ENCODE results near the gene TRPC4AP.
"Not testable (repeated sequence)": the region's sequence is repeated elsewhere in the genome, so short reads cannot be mapped to it uniquely, and the experiment has no call there.

Gene TRPC4AP

DNA sequence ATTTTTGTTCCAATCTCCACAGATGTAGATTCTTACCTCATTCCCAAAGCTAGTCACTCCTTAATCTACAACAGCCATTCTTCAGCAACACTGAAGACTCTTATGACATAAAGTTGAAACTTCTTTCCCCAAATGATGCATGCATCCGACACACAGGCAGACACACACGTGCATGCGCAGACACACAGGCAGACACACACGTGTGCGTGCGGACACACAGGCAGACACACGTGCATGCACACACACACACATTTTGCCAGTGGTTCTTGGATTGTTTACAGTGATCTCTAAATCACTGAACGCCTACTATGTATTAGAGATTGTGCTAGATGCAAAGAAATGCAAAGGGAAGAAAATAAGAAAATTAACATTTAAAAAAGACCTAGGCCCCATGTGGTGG is 9.0 kb upstream of the TRPC4AP start:
- DNase-seq (ENCODE audit: low spot score), result no peak

DNA sequence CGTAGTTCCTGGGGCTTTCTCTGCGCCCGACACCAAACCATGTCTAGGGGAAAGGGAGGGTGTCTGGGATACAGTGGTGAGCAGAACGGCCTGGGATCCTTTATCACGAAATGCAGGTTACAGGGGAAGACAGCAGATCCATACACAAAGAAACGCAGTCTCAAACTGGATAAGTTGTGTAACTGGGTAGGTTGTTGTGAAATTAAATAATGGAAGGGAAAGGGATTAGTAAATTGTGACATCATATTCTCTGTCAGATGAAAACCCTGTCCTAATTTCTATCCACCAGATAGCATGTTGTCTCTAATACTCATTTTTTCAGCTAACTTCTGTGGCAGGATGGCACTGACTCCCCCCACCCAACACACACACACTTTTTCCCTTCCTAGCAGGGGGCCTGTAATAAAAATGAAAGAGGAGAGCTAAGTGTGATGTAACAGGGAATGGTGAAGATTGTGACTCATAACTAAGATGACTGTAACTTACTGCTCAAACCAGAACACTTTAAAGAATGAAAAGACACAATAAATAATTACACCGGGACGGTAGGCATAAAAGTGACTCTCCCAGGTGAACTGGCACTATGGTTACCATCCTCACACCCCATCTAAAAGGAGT is 769 bp upstream of the TRPC4AP start:
- DNase-seq (ENCODE audit: low spot score), result no peak

DNA sequence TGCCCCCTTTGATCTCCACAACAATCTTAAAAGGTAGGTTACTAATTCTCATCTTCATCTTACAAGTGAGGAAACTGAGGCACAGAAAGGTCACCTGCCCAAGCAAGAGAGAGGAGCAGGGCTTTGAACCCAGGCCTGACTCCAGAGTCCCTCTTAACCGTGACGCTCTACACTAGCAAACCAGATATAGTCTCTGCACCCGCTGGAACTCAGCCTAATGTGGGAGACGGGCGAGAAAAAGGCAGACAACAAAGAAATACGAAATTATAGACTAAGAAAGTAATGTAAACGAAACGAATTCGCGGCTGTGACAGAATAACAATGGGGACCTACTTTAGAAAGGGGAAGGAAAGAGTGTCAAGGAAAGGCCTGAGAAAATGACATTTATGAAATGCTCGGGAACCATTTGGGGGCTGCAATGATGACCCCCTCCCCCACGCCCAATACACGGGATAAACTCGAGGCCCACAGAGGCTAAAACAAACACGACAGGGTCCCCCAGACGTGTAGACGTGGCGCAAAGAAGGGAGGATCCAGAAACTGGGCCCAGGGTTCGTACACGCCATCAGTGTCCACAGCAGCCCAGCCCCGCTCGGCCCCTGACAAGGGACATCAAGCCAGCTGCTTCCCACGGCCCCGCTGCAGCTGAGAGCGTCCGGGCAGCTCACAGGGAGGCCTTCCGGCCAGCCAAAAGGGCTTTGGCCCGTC is 637 bp downstream of the TRPC4AP start:
- no peak for DNase-seq (ENCODE audit: low spot score)

DNA sequence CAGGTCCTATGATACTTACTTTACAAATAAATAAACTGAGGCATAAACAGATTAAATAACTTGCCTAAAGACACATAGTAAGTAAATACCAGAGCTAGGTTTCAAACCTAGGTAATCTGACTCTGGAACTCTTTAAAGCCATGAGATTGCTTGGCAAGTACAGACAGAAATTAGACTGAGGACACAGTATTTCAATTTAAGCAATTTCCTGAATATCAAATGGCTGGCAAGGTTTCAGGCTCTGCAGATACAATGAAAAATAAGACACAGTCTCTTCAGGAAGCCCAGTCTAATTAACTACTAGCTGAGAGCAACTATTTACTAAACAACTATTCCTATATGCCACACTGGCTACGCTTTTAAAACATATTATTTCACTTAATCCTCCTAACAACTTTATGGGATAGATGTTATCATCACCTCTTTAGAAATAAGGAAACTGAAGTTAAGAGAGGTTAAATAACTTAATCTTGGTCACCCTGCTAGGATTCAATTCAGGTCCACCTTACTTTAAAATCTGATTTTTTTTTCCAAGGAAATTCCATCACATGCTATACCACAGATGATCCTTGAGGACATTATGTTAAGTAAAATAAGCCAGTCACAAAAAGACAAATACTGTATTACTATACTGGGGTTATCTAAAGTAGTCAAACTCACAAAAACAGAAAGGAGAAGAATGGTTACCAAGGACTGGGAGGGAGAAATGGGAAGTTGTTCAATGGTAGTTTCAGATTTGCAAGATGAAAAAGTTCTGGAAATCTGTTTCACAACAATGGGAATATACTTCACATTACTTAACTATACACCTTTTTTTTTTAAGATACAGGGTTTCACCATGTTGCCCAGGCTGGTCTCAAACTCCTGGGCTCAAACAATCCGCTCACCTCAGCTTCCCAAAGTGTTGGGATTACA is 4.1 kb downstream of the TRPC4AP start:
- no peak for DNase-seq (ENCODE audit: low spot score)

DNA sequence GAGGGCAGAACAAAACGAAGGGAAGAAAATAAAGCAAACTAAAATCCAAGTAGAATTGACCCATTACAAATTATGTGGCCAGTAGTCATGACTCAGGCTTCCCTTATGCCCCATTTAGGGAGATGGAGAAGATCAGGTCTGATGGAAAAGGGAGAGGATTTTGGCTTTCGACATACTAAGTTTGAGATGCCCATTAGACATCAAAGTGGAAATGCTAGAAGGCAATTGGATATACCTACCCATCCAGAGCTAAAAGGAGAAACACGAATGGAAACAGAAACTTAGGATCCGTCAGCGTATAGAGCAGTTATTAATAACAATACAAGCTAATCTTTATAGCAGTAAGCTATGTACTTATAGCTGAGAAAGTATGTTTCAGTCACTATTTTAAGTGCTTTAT is 4.8 kb downstream of the TRPC4AP start:
- DNase-seq (ENCODE audit: low spot score), result no peak

DNA sequence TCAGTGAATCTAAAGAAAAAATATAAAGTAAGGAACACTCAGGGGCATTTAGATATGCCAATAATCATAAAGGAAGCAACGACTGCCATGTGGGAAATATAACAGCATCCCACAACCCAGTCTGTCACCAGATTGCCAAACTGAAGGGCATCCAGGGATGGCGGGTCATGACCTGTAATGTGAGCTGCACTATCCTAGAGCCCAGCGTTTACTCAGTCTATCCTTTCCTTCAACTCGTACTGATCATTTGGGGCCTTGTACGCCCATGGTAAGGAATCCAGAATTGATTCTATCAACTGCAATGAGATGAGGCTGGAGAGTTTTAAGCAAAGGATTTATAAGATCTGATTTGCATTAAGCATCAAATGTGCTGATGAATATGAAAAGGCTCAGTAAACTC is 5.3 kb downstream of the TRPC4AP start:
- no peak for DNase-seq (ENCODE audit: low spot score)

DNA sequence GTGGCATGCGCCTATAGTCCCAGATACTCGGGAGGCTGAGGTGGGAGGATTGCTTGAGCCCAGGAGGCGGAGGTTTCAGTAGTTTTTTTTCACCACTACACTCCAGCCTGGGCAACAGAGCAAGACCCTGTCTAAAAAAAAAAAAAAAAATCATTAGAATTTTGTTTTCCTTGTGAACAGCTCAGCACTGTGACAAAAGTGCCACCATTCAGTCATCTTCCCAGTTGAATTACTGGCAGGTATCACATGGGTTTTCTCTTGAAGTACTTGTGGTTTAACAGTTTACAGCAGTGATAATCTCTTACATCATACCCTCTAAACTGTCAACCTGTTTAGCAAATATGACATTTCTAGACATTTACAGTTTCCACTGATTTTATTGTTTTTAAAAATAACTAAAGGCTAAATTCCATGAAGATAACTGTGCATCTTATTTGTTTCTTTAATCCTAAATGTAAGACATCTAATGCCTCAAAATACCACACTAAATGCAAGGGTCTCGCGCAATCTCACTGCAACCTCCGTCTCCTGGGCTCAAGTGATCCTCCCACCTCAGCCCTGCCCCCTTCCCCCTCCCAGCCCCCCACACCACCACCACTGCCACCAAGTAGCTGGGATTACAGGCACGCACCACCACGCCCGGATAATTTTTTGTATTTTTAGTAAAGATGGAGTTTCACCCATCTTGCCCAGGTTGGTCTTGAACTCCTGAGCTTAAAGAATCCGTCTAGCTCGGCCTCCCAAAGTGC is 7.0 kb downstream of the TRPC4AP start:
- DNase-seq (ENCODE audit: low spot score), result no peak

DNA sequence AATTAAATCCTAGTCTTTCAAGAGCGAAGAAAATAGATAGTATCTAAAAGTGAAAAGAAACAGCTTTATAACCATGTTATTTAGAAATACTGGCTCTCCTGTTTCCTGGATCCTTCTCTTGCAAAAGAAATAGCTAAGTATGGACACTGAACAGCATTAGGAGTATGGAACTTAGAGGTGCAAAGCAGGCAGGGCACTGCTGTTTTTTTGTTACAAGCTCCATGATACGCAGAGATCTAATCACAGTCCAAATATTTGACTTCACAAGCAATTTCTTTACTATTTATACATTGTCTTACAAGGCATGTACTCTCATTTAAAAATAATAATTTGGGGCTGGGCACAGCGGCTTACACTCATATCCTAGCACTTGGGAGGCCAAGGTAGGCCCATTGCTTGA is 7.6 kb downstream of the TRPC4AP start:
- DNase-seq (ENCODE audit: low spot score), result no peak

DNA sequence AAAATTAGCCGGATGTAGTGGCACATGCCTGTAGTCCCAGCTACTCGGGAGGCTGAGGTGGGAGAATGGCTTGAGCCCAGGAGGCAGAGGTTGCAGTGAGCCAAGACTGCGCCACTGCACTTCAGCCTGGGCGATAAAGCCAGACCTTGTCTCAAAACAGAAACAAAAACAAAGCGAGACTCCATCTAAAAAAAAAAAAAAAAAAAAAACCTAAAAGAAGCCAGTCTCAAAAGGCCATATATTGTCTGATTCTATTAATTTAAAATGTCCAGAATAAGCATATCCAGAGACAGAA is 12.3 kb downstream of the TRPC4AP start:
- DNase-seq (ENCODE audit: low spot score), result not testable (repeated sequence)

DNA sequence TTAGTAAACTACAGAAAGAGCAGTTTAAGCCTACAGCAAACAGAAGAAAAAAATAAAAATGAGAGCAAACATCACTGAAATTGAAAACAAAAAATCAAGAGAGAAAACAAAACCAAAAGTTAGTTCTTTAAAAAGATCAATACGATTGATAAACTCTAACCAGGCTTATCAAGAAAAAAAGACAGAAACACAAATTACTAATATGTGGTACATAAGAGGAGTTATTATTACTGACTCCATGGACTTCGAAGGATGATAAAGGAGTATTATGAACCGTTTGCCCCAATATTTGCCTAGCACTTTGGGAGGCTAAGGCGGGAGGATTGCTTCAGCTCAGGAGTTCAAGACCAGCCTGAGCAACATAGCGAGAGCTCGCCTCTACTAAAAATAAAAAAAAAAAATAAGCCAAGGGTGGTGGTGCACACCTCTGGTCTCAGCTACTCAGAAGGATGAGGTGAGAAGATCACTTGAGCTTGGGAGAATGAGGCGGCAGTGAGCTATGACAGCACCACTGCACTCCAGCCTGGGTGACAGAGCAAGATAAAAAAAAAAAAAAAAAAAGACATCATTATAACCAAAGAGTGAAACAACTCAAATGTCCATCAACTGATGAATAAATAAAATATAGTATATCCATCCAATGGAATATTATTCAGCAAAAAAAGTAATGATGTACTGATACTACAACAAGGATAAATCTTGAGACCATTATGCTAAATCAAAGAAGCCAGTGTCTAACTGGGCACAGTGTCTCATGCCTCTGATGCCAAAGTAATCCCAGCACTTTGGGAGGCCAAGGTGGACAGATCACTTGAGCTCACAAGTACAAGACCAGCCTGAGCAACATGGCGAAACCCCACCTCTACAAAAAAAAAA is 12.9 kb downstream of the TRPC4AP start:
- DNase-seq (ENCODE audit: low spot score), result no peak

DNA sequence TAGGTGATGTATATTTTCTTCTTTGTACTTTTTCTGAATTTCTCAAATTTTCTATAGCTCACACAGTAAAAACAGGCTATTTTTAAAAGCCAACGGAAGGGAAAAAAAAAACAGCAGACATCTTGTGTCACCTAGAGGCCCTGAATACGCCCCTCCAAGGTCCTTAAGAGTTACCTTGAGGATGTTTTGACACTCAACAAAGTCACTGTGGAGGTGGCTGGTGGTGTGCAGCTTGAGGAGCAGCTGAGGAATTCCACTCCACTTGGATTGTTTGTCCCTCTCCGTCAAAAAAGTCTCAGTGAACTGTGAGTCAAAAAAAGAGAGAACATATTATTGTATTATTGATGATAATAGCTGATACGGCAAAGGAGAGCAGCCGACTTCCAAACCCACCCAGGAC is 14.7 kb downstream of the TRPC4AP start:
- no peak for DNase-seq (ENCODE audit: low spot score)

DNA sequence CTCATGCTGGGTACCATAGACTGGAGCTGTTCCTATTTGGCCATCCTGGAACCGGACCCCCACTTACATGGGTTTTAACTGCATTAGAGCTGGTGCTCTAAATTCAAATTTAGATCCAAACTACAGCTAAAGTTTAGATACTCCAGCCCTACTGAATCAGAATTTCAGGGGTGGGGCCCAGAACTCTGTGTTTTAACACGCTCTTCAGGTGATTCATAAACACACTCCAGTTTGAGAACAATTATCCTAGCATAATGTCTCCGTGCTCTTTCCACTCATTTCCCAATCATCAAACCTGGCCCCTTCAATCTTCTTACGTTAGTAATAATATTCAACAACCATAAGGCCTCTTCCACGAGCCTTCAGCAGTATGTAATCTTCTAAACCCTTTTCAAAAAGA is 15.3 kb downstream of the TRPC4AP start:
- DNase-seq (ENCODE audit: low spot score), result no peak

DNA sequence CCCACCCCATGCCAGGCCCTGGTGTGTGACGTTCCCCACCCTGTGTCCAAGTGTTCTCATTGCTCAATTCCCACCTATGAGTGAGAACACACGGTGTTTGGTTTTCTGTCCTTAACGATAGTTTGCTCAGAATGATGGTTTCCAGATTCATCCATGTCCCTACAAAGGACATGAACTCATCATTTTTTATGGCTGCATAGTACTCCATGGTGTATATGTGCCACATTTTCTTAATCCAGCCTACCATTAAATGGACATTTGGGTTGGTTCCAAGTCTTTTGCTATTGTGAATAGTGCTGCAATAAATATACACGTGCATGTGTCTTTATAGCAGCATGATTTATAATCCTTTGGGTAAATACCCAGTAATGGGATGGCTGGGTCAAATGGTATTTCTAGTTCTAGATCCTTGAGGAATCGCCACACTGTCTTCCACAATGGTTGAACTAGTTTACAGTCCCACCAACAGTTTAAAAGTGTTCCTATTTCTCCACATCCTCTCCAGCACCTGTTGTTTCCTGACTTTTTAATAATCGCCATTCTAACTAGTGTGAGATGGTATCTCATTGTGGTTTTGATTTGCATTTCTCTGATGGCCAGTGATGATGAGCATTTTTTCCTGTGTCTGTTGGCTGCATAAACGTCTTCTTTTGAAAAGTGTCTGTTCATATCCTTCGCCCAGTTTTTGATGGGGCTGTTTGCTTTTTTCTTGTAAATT is 21.0 kb downstream of the TRPC4AP start:
- DNase-seq (ENCODE audit: low spot score), result not testable (repeated sequence)

DNA sequence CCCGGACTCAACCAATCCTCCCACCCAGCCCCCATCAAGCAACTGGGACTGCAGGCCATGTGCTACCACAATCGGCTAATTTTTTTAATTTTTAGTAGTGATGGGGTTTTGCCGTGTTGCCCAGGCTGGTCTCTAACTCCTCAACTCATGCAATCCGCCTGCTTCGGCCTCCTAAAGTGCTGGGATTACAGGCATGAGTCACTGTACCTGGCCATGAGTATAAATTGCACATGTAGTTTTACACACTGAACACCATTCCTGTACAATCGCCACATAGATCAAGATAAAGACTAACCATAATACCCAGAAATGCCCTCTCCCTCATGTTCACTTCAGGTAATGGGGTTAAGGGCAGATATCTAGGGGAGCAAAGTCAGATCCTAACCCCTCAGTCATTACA is 26.4 kb downstream of the TRPC4AP start:
- DNase-seq (ENCODE audit: low spot score), result no peak

DNA sequence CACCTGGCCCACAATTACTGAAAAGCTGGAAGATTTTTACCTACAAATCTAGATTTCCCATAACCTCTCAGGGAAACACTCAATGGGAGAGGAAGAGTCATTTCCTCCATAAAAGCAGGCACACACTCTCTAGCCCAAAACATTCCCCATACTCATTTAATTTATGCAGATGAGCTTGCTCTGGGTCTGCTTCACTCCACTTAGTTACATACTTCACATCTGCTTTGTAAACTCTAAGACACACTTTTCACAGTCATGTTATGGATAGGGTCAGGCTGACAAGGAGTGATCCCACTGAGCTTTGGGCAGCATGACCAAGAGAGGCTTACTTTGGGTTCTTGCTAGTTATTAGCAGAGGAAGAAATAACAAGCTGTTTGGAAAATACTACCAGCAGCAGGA is 27.4 kb downstream of the TRPC4AP start:
- no peak for DNase-seq (ENCODE audit: low spot score)

DNA sequence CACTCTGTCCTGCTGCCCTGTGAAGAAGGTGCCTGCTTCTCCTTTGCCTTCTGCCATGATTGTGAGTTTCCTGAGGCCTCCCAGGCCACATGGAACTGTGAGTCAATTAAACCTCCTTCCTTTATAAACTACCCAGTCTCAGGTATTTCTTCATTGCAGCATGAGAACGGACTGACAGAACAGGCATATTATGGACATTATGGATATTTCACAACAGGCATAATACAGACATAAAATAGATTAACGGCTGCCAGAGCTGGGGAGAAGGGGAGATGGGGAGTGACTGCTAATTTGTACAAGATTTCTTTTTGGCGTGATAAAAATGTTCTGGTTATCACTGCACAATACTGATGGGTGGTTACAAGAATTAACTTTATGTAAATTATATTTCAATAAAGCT is 29.4 kb downstream of the TRPC4AP start:
- DNase-seq (ENCODE audit: low spot score), result no peak

DNA sequence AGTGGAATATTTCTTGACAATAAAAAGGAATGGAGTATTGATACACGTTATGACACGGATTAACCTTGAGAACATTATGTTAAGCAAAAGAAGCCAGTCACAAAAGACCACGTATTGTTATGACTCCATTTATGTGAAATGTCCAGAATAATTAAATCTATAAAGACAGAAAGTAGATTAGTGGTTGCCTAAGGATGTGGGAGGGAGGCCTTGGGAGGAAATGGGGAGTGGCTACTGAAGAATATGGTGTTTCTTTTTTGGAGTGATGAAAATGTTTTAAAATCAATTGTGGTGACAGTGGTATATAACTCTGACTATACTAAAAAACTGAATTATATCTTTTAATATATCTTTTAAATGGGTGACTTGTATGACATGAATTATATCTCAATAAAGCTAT is 30.1 kb downstream of the TRPC4AP start:
- DNase-seq (ENCODE audit: low spot score), result no peak

DNA sequence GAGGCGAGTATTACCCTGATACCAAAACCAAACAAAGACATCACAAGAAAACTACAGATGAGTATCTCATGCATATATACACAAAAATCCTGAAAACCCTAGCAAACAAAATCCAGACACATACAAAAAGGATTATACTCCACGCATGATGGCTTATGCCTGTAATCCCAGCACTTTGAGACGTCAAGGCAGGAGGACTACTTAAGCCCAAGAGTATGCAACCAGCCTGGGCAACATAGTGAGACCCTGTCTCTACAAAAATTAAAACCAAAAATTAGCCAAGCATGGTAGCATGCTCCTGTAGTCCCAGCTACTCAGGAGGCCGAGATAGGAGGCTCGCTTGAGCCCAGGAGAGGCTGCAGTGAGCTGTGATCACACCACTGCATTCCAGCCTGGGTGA is 32.4 kb downstream of the TRPC4AP start:
- DNase-seq (ENCODE audit: low spot score), result no peak

DNA sequence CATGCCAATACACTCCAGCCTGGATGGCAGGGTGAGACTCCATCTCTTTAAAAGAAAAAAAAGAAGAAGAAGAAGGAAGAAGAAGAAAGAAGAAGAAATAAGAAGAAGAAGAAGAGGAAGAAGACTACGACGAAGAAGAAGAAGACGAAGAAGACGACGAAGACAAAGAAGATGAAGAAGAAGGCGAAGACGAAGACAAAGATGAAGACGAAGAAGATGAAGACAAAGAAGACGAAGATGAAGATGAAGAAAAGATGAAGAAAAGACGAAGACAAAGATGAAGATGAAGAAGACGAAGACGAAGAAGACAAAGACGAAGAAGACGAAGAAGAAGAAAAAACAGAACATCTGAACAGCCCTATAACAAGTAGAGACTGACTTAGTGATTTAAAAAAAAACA is 33.0 kb downstream of the TRPC4AP start:
- DNase-seq (ENCODE audit: low spot score), result no peak

DNA sequence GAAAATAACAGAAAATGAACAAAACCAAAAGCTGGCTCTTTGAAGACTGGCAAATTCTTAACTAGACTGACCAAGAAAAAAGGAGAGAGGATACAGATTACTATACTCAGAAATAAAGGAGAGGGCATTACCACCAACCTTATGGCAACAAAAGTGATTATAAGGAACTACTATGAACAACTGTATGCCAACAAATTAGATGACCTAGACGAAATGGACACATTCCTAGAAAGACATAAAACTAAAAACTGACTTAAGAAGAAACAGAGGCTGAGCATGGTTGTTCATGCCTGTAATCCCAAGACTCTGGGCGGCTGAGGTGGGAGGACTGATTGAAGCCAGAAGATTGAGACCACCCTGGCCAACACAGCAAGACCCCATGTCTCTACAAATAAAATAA is 33.5 kb downstream of the TRPC4AP start:
- DNase-seq (ENCODE audit: low spot score), result no peak

Data from putamen (tissue), 1 donor.